Astrocyte of the spinal cord (primary cell): Measurements from ENCODE around the gene CDH11.

ENCODE experiments used
- DNase-seq: peaks from one replicate; pipeline ENCODE4 v3.0.0; 2011; ENCODE audit warnings: low read depth, low spot score
- H3K4me3 ChIP-seq: 2 replicates; pipeline ENCODE4 v1.5.1; 2011; ENCODE audit warnings: low read depth, mild to moderate bottlenecking, low read length, moderate library complexity
- in situ Hi-C: cut with HindIII; loops from 2 replicates; pipeline ENCODE4 v1.10.0; 2017; ENCODE audit warnings: low sequenced_read_pairs
- TF ChIP-seq, protein P1 (sequence below): IDR thresholded peaks from 2 replicates; pipeline ENCODE4 v1.5.1; 2012; ENCODE audit warnings: low read depth, mild to moderate bottlenecking, low read length, inconsistent platforms

Gene CDH11, protein sequence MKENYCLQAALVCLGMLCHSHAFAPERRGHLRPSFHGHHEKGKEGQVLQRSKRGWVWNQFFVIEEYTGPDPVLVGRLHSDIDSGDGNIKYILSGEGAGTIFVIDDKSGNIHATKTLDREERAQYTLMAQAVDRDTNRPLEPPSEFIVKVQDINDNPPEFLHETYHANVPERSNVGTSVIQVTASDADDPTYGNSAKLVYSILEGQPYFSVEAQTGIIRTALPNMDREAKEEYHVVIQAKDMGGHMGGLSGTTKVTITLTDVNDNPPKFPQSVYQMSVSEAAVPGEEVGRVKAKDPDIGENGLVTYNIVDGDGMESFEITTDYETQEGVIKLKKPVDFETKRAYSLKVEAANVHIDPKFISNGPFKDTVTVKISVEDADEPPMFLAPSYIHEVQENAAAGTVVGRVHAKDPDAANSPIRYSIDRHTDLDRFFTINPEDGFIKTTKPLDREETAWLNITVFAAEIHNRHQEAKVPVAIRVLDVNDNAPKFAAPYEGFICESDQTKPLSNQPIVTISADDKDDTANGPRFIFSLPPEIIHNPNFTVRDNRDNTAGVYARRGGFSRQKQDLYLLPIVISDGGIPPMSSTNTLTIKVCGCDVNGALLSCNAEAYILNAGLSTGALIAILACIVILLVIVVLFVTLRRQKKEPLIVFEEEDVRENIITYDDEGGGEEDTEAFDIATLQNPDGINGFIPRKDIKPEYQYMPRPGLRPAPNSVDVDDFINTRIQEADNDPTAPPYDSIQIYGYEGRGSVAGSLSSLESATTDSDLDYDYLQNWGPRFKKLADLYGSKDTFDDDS

DNA sequence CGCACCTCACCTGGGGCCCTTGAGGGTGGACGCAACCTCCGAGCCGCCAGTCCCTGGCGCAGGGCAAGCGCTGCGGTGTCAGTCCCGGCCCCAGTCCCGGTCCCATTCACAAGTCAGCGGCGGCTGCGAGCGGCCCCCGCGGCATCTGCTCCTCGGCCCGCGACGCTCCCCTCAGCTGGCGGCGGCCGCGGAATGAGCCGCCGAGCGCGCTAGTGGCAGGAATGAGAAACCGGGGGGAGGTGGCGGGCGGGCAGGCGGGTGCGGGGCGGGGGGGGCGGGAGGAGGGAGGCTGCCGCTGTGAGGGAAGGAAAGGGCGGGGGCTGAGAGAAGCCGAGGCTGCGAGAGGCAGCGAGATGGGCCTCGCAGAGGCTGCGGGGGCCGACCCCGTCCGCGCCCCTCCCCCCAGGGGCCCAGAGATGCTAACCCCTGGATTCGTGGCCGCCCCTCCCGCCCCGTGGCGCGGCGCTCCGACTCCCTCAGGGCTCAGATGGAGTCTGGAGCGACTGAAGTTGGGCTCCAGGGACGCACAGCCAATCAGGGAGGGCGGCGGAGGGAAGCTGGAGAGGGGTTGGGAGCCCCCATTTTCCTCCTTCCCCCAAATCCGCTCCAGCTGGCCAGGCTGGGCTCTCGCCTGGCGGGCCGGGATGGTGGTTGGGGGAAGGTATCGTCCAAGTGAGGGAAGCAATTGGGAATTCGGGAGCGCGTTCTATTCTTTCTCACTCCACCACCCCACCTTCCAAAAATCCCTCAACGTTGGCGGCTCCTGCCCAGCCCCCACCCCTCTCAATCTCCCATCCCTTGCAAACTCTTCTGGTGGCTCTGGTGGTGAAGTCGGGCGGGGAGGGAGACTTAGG is at the start of gene CDH11:
CDH11 (minus strand) TSS at position 194 of the 854 bp plus-strand sequence. CDS start 117,194 bp downstream, outside the sequence.
- DNase-seq, result peak; percentile 91
- H3K4me3 ChIP-seq, result peak within 1 kb of the TSS; percentile 98
- TF ChIP-seq, protein P1, sequence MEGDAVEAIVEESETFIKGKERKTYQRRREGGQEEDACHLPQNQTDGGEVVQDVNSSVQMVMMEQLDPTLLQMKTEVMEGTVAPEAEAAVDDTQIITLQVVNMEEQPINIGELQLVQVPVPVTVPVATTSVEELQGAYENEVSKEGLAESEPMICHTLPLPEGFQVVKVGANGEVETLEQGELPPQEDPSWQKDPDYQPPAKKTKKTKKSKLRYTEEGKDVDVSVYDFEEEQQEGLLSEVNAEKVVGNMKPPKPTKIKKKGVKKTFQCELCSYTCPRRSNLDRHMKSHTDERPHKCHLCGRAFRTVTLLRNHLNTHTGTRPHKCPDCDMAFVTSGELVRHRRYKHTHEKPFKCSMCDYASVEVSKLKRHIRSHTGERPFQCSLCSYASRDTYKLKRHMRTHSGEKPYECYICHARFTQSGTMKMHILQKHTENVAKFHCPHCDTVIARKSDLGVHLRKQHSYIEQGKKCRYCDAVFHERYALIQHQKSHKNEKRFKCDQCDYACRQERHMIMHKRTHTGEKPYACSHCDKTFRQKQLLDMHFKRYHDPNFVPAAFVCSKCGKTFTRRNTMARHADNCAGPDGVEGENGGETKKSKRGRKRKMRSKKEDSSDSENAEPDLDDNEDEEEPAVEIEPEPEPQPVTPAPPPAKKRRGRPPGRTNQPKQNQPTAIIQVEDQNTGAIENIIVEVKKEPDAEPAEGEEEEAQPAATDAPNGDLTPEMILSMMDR, result peak; percentile 41
- in situ Hi-C loops, result no loop called here

DNA sequence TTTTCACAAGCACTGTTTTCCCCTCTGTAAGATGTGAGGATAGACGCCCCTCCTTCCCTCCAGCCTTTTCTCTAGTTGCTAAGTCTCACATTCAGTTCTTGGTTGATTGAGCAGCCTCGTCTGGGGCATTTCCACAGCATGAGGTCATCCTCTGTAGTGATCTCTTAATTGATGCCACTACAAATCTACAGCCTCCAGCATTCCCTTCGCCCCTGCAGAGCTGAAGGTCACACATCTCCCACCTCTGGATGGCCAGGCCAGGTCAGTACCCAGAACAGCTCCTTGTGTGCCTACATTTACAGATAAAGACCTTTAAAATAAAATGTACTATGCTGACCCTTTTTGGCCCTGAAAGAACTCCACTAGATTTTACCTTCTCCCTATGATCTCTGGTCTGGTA is 32.5 kb upstream of the CDH11 start:
- in situ Hi-C loops, result no loop called here

DNA sequence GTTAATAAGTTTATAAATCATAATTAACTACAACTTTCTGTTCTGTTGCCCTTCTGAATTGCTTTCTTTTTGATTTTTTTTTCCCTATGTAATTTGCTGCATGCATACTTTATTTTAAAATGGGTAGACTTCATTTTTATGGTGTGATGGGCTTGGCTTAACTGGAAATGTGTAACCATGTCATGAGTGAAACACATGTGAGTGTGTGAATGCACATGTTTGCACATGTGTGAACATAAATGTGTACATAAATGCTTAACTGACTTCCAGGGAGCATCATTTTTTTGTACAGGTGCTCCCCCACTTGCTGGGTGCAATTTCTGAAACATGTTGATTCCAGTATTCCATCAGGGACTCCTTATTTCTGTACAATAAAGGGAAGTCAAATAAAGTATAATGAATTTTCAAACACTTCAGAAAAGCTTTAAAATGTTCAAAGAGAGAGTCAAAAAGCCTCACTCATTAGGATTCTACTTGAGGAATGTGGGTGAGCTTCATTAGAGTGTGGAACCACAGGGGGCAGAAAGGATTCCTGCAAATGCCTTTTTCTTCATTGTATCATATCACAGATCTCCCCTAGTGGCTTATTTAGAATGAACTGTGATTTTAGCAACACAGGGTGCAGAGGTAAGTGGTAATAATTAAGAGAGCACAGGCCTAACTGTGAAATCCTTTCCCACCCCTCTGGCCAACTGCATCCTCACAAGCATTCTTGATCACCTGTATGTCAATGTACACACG is 31.7 kb upstream of the CDH11 start:
- TF ChIP-seq, protein P1, result no peak
- H3K4me3 ChIP-seq, result no peak overlapping the region
- in situ Hi-C loops, result no loop called here
- no peak for DNase-seq

More for the DNA sequence above, 32.5 kb upstream of the CDH11 start:
- no peak overlapping the region for H3K4me3 ChIP-seq
- no peak for DNase-seq
- TF ChIP-seq, protein P1, result no peak

DNA sequence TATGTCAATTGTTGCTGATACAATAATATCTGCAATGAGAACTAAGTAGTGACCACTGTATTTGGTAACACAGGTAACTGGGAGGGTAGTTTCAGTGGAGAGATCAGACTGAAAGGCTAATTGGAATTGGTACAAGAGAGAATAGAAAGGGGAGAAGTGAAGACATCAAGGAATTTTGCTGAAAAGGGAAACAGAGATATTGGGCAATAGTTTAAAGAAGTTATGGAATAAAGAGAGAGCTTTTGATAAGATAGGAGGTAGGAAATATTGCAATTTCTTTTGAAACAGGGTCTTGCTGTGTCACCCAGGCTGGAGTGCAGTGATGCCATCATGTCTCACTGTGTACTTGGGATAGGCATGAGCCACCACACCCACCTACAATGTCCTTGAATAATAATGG is 26.9 kb upstream of the CDH11 start:
- no peak overlapping the region for H3K4me3 ChIP-seq
- in situ Hi-C loops, result no loop called here
- no peak for DNase-seq
- TF ChIP-seq, protein P1, result no peak

DNA sequence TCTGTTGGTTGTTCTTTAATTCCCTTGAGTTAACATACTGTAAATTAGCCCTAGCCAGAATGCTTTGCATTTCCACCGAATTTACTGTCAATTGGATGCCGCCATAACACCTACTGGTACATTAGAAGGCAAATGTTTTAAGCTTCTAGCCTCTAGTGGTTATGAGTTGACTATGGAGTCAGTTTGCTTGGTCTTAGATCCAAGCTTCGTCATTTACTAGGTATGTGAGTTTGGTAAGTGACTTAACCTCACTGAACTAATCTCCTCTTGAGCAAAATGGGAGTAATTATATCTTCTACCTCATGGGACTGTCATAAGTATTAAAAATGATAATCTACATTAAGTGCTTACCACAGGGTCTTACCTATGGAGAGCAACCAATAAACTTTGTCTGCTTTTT is 20.4 kb upstream of the CDH11 start:
- in situ Hi-C loops, result no loop called here
- H3K4me3 ChIP-seq, result no peak overlapping the region
- TF ChIP-seq, protein P1, result no peak
- no peak for DNase-seq
